HEK293 (cell line): ENCODE results near the gene RNMT.

Source experiments
- CTCF ChIA-PET: fragments of 350-600 bp; formaldehyde crosslinking; extraction: SDS; loops from one replicate; lab custom pipeline; 2021; ENCODE audit warnings: antibody characterized with exemption; lab: Yijun Ruan, JAX
- POLR2A ChIA-PET: fragments of 300-600 bp; formaldehyde crosslinking; extraction: SDS; loops from one replicate; lab custom pipeline; 2020; ENCODE audit warnings: antibody characterized with exemption, inconsistent platforms; lab: Yijun Ruan, JAX
- H3K27ac ChIP-seq: fragments of 200-500 bp; sonication (Bioruptor generic); 2 replicates; pipeline ENCODE4 v1.5.1; 2014; ENCODE audit warnings: low read depth, low read length, control low read depth, inconsistent platforms; ENCODE audit errors: extremely low read depth
- H3K36me3 ChIP-seq, 2 experiments: fragments of 200-500 bp in 1 of 2; sonication (Bioruptor generic) in 1 of 2; 1 replicate in 1 of 2; 2 replicates in 1 of 2; pipeline ENCODE4 v1.5.1; 2014 to 2017; ENCODE audit warnings: inconsistent platforms in 2 of 2, low read length in 2 of 2; ENCODE audit not compliant: control insufficient read depth in 2 of 2, insufficient read depth in 1 of 2
- H3K4me1 ChIP-seq: fragments of 200-500 bp; sonication (Bioruptor generic); 2 replicates; pipeline ENCODE4 v1.5.1; 2014; ENCODE audit warnings: mild to moderate bottlenecking, low read length, inconsistent platforms; ENCODE audit not compliant: control insufficient read depth, insufficient read depth
- H3K4me3 ChIP-seq: 2 replicates; pipeline ENCODE4 v1.5.1; 2011; ENCODE audit warnings: low read depth, mild to moderate bottlenecking, control low read depth, low read length, moderate library complexity
- H3K9me3 ChIP-seq: fragments of 200-500 bp; sonication (Bioruptor generic); 2 replicates; pipeline ENCODE4 v1.5.1; 2014; ENCODE audit warnings: low read depth, low read length, inconsistent platforms; ENCODE audit not compliant: control insufficient read depth, insufficient read depth
- HOXD13 ChIP-seq: sonication (generic); formaldehyde crosslinking; IDR thresholded peaks from 2 replicates; pipeline ENCODE4 v1.8.0; 2022; ENCODE audit warnings: missing genetic modification reagents, borderline replicate concordance
- KLF16 ChIP-seq: fragments of 450-650 bp; formaldehyde crosslinking; IDR thresholded peaks from 2 replicates; pipeline ENCODE4 v1.5.1; 2017; ENCODE audit warnings: missing biosample characterization, missing genetic modification characterization
- MZF1 ChIP-seq: fragments of 450-650 bp; formaldehyde crosslinking; IDR thresholded peaks from 2 replicates; pipeline ENCODE4 v1.5.1; 2017; ENCODE audit warnings: missing biosample characterization, missing genetic modification characterization, borderline replicate concordance
- PATZ1 ChIP-seq: fragments of 450-650 bp; formaldehyde crosslinking; IDR thresholded peaks from 2 replicates; pipeline ENCODE4 v1.5.1; 2016; ENCODE audit warnings: missing biosample characterization, missing genetic modification characterization
- YY2 ChIP-seq: fragments of 450-650 bp; formaldehyde crosslinking; IDR thresholded peaks from 2 replicates; pipeline ENCODE4 v1.5.1; 2016; ENCODE audit warnings: missing biosample characterization, missing genetic modification characterization
- ZBTB44 ChIP-seq: fragments of 450-650 bp; IDR thresholded peaks from 2 replicates; pipeline ENCODE4 v1.5.1; 2018; ENCODE audit warnings: missing biosample characterization, mild to moderate bottlenecking, missing genetic modification characterization
- ZBTB48 ChIP-seq: fragments of 450-650 bp; formaldehyde crosslinking; IDR thresholded peaks from 2 replicates; pipeline ENCODE4 v1.5.1; 2016; ENCODE audit warnings: missing biosample characterization, missing genetic modification characterization
- ZBTB6 ChIP-seq: fragments of 450-650 bp; formaldehyde crosslinking; IDR thresholded peaks from 2 replicates; pipeline ENCODE4 v1.5.1; 2017; ENCODE audit warnings: missing biosample characterization, missing genetic modification characterization
- ZIC2 ChIP-seq: fragments of 450-650 bp; formaldehyde crosslinking; IDR thresholded peaks from 2 replicates; pipeline ENCODE4 v1.5.1; 2016; ENCODE audit warnings: missing biosample characterization, missing genetic modification characterization
- ZNF184 ChIP-seq: fragments of 450-650 bp; IDR thresholded peaks from 2 replicates; pipeline ENCODE4 v1.5.1; 2018; ENCODE audit warnings: missing biosample characterization, mild to moderate bottlenecking, missing genetic modification characterization
- ZNF23 ChIP-seq: fragments of 450-650 bp; formaldehyde crosslinking; IDR thresholded peaks from 2 replicates; pipeline ENCODE4 v1.5.1; 2016; ENCODE audit warnings: missing biosample characterization, missing genetic modification characterization, borderline replicate concordance
- ZNF423 ChIP-seq: fragments of 450-650 bp; formaldehyde crosslinking; IDR thresholded peaks from 2 replicates; pipeline ENCODE4 v1.5.1; 2016; ENCODE audit warnings: missing biosample characterization, missing genetic modification characterization
- ZNF513 ChIP-seq: fragments of 450-650 bp; IDR thresholded peaks from 2 replicates; pipeline ENCODE4 v1.5.1; 2018; ENCODE audit warnings: missing biosample characterization, missing genetic modification characterization
- ZNF548 ChIP-seq: fragments of 450-650 bp; formaldehyde crosslinking; IDR thresholded peaks from 2 replicates; pipeline ENCODE4 v1.5.1; 2016; ENCODE audit warnings: missing biosample characterization, missing genetic modification characterization
- ZNF660 ChIP-seq: fragments of 450-650 bp; IDR thresholded peaks from 2 replicates; pipeline ENCODE4 v1.5.1; 2018; ENCODE audit warnings: missing biosample characterization, mild to moderate bottlenecking, missing genetic modification characterization
- ZNF777 ChIP-seq: fragments of 450-650 bp; formaldehyde crosslinking; IDR thresholded peaks from 2 replicates; pipeline ENCODE4 v1.5.1; 2017; ENCODE audit warnings: missing biosample characterization, missing genetic modification characterization, borderline replicate concordance
- ZNF785 ChIP-seq: fragments of 450-650 bp; formaldehyde crosslinking; IDR thresholded peaks from 2 replicates; pipeline ENCODE4 v1.5.1; 2016; ENCODE audit warnings: missing biosample characterization, missing genetic modification characterization
- ZNF791 ChIP-seq: fragments of 450-650 bp; formaldehyde crosslinking; IDR thresholded peaks from 2 replicates; pipeline ENCODE4 v1.5.1; 2016; ENCODE audit warnings: missing biosample characterization, missing genetic modification characterization
- ZXDB ChIP-seq: fragments of 450-650 bp; formaldehyde crosslinking; IDR thresholded peaks from 2 replicates; pipeline ENCODE4 v1.5.1; 2016; ENCODE audit warnings: missing biosample characterization, missing genetic modification characterization

The RNMT gene

GRCh38 chr18:13800505-13801259, 74.2 kb downstream of the RNMT start (continued):
- TF ChIP-seq ZNF791 (tag by site-specific recombination) (no peak), ZNF548 (tag by site-specific recombination) (no peak), ZNF423 (tag by site-specific recombination) (0 out of 2 replicates have a peak, but pooled peaks have one; percentile 62), ZNF513 (tag by site-specific recombination) (no peak), ZBTB44 (tag by site-specific recombination) (no peak), ZNF660 (0 out of 2 replicates have a peak, but pooled peaks have one; percentile 24), YY2 (tag by site-specific recombination) (no peak), ZNF777 (no peak), ZNF184 (tag by site-specific recombination) (peak; percentile 44; the same call in 1 of the 2 replicates), ZNF23 (tag by site-specific recombination) (no peak), PATZ1 (tag by site-specific recombination) (peak; percentile 56), ZBTB48 (peak; percentile 58), ZBTB6 (tag by site-specific recombination) (no peak), ZIC2 (tag by site-specific recombination) (peak; percentile 84), ZNF785 (tag by site-specific recombination) (no peak), MZF1 (no peak)

GRCh38 chr18:13801260-13801601, 74.8 kb downstream of the RNMT start:
- Histone ChIP-seq H3K4me3 (peak overlapping the region; percentile 2; the same call in 1 of the 2 replicates), H3K4me1 (peaks cover 3% of the 10 kb centered on the region; the same call in 1 of the 2 replicates), H3K27ac (no peak overlapping the region), H3K9me3 (no peaks in the 10 kb centered on the region), H3K36me3 (no peaks in the 10 kb centered on the region)
- ChIA-PET POLR2A (interaction anchor here (1.2 kb wide), 1 partner anchor 810 kb away, joined by 4 read pairs; the partner anchor contains the start of gene CEP192), CTCF (interaction anchor here (0.7 to 1.6 kb wide), 8 partner anchors 10 to 704 kb away, joined by 3 to 12 read pairs (median 4); no protein-coding TSS in a partner anchor)
- TF ChIP-seq HOXD13 (CRISPR knock-in tag): no peak
- TF ChIP-seq KLF16: 0 out of 2 replicates have a peak, but pooled peaks have one; percentile 2
- 0 out of 2 replicates have a peak, but pooled peaks have one; percentile 5 for TF ChIP-seq ZXDB (tag by site-specific recombination)
